PFSK-1 (cell line): ENCODE measurements around the gene DAB1.

Experiments
- POLR2AphosphoS5 ChIP-seq: IDR thresholded peaks from 2 replicates; pipeline ENCODE4 v1.6.1; 2012; ENCODE audit warnings: low read depth, mild to moderate bottlenecking, control low read depth, low read length, moderate library complexity
- REST ChIP-seq, 2 experiments: IDR thresholded peaks; 2 replicates each; pipeline versions ENCODE4 v1.6.1 to v1.8.0; 2011 to 2012; ENCODE audit warnings: low read depth in 2 of 2, low read length in 2 of 2, control low read depth in 1 of 2, inconsistent platforms in 1 of 2, mild to moderate bottlenecking in 1 of 2, moderate library complexity in 1 of 2; ENCODE audit not compliant: insufficient read depth in 1 of 2
- SIN3A ChIP-seq: IDR thresholded peaks from 2 replicates; pipeline ENCODE4 v1.6.1; 2012; ENCODE audit warnings: mild to moderate bottlenecking, low read length, moderate library complexity, borderline replicate concordance; ENCODE audit not compliant: insufficient read depth
- TAF1 ChIP-seq: IDR thresholded peaks from 2 replicates; pipeline ENCODE4 v1.6.1; 2012; ENCODE audit warnings: low read length, control low read depth, borderline replicate concordance; ENCODE audit not compliant: insufficient read depth

- no peak for TF ChIP-seq POLR2AphosphoS5
- TF ChIP-seq TAF1, result no peak
- TF ChIP-seq REST (IDR thresholded peaks at IDR 0.05; ENCODE audit: insufficient read depth in 1 of 2, low read depth in 2 of 2, low read length in 2 of 2), result no peak
- no peak for TF ChIP-seq SIN3A
Measured at GRCh38 chr1:57278558-57278957, 145.3 kb downstream of the DAB1 start.
